Ovary (tissue), 3 donors: Measurements from ENCODE around the gene PRR16.
"Not testable (repeated sequence)": the region's sequence is repeated elsewhere in the genome, so short reads cannot be mapped to it uniquely, and the experiment has no call there.

ENCODE experiments used
- EP300 ChIP-seq: sonication (generic); formaldehyde crosslinking; IDR thresholded peaks from one replicate; pipeline ENCODE4 v1.6.1; 2017; ENCODE audit warnings: antibody characterized with exemption
- TF ChIP-seq, protein P1 (sequence below), 3 donors: fragments of 450-650 bp in 2 of 3; fragments of 200-600 bp in 1 of 3; IDR thresholded peaks; one replicate each; pipeline versions ENCODE4 v1.5.1 to v1.8.0; 2016 to 2022; ENCODE audit warnings: antibody characterized with exemption in 3 of 3, mild to moderate bottlenecking in 1 of 3
- donor health status: DM: no; HTN: no; CAD: no.

DNA sequence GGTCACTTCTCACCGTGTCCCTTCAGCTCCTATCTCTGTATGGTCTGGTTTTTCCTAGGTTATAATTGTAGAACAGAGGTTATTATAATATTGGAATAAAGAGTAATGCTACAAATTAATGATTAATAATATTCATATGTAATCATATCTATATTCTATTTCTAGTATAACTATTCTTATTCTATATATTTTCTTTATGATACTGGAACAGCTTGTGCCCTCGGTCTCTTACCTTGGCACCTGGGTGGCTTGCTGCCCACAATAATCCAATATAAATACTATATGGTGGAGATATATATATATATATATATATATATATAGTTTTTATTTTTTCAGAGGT is 5.6 kb upstream of the PRR16 start:
- not testable (repeated sequence) for TF ChIP-seq EP300
- TF ChIP-seq, protein P1, sequence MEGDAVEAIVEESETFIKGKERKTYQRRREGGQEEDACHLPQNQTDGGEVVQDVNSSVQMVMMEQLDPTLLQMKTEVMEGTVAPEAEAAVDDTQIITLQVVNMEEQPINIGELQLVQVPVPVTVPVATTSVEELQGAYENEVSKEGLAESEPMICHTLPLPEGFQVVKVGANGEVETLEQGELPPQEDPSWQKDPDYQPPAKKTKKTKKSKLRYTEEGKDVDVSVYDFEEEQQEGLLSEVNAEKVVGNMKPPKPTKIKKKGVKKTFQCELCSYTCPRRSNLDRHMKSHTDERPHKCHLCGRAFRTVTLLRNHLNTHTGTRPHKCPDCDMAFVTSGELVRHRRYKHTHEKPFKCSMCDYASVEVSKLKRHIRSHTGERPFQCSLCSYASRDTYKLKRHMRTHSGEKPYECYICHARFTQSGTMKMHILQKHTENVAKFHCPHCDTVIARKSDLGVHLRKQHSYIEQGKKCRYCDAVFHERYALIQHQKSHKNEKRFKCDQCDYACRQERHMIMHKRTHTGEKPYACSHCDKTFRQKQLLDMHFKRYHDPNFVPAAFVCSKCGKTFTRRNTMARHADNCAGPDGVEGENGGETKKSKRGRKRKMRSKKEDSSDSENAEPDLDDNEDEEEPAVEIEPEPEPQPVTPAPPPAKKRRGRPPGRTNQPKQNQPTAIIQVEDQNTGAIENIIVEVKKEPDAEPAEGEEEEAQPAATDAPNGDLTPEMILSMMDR (IDR thresholded peaks at IDR 0.05) = not testable (repeated sequence)
